ENCODE measurements around the gene CKAP4. TPM values are rescaled to one million over a fixed set of nuclear protein-coding genes. Genes with fewer than 3 reads are reported as not detected.
A peak's percentile ranks its signal among the peaks of the same experiment; 100 is the strongest.
"Not testable (repeated sequence)": the region's sequence is repeated elsewhere in the genome, so short reads cannot be mapped to it uniquely, and the experiment has no call there.

Gene CKAP4
- total RNA-seq, result 40.2 TPM
- long read RNA-seq, transcript CKAP4-201 (2 exons, 3,093 nt), result major isoform, 110 of 114 reads
- long read RNA-seq, partial matches to known transcripts, result 0 of 114 reads
- long read RNA-seq, other reads (novel, unspliced or antisense), result 4 of 114 reads

GRCh38 chr12:106247674-106248311 is at the start of gene CKAP4:
Gene CKAP4 (minus strand): TSS chr12:106248020. CDS start chr12:106247851, 169 bp downstream.
- peak; percentile 87 for ATAC-seq
- intact Hi-C loops (cut with DNase I), result loop anchor here (2.0 to 5.0 kb wide), 4 partner anchors 25 to 110 kb away; partner anchors contain the start of genes POLR3B and TCP11L2

GRCh38 chr12:106297075-106297474 is 49.3 kb upstream of the CKAP4 start:
- ATAC-seq (no peak), DNase-seq (ENCODE audit: missing footprints) (no peak)
- intact Hi-C loops (cut with DNase I), result no loop called here

More at GRCh38 chr12:106247674-106248311, at the start of gene CKAP4:
- peak; percentile 92 for DNase-seq (ENCODE audit: missing footprints)

- intact Hi-C loops (cut with DNase I), result no loop called here
- ATAC-seq, result peak; percentile 86
- no peak for DNase-seq (ENCODE audit: missing footprints)
These were observed 48.5 kb upstream of the CKAP4 start for GRCh38 chr12:106296179-106296877.

GRCh38 chr12:106292339-106292738 is 44.5 kb upstream of the CKAP4 start:
- DNase-seq (ENCODE audit: missing footprints) (no peak), ATAC-seq (no peak)
- intact Hi-C loops (cut with DNase I), result no loop called here

- intact Hi-C loops (cut with DNase I), result no loop called here
- DNase-seq (ENCODE audit: missing footprints) (no peak), ATAC-seq (no peak)
These were observed 43.5 kb upstream of the CKAP4 start for GRCh38 chr12:106291342-106291741.

GRCh38 chr12:106290666-106291065 is 42.8 kb upstream of the CKAP4 start:
- intact Hi-C loops (cut with DNase I), result no loop called here
- DNase-seq (ENCODE audit: missing footprints) (no peak), ATAC-seq (no peak)

- DNase-seq (ENCODE audit: missing footprints) (no peak), ATAC-seq (no peak)
- intact Hi-C loops (cut with DNase I), result no loop called here
These were observed 41.4 kb upstream of the CKAP4 start for GRCh38 chr12:106289196-106289681.

GRCh38 chr12:106288494-106289195 is 40.8 kb upstream of the CKAP4 start:
- DNase-seq (ENCODE audit: missing footprints), result no peak
- intact Hi-C loops (cut with DNase I), result no loop called here
- ATAC-seq, result no peak

- DNase-seq (ENCODE audit: missing footprints), result no peak
- intact Hi-C loops (cut with DNase I), result no loop called here
- no peak for ATAC-seq
These were observed 40.3 kb upstream of the CKAP4 start for GRCh38 chr12:106288101-106288493.

GRCh38 chr12:106287364-106287763 is 39.5 kb upstream of the CKAP4 start:
- no peak for ATAC-seq
- DNase-seq (ENCODE audit: missing footprints), result no peak
- intact Hi-C loops (cut with DNase I), result no loop called here

GRCh38 chr12:106286576-106287162 is 38.8 kb upstream of the CKAP4 start:
- intact Hi-C loops (cut with DNase I); DNase-seq (ENCODE audit: missing footprints); ATAC-seq: not testable (repeated sequence)

GRCh38 chr12:106285982-106286381 is 38.2 kb upstream of the CKAP4 start:
- intact Hi-C loops (cut with DNase I), result no loop called here
- DNase-seq (ENCODE audit: missing footprints) (no peak), ATAC-seq (no peak)

GRCh38 chr12:106284358-106285105 is 36.7 kb upstream of the CKAP4 start:
- intact Hi-C loops (cut with DNase I), result no loop called here
- ATAC-seq (peak; percentile 72), DNase-seq (ENCODE audit: missing footprints) (no peak)

GRCh38 chr12:106282457-106283097 is 34.8 kb upstream of the CKAP4 start:
- intact Hi-C loops (cut with DNase I), result loop anchor here (1.0 kb wide), 1 partner anchor 55 kb away; no protein-coding TSS in a partner anchor
- ATAC-seq (peak; percentile 47), DNase-seq (ENCODE audit: missing footprints) (peak; percentile 77)

GRCh38 chr12:106281804-106282203 is 34.0 kb upstream of the CKAP4 start:
- intact Hi-C loops (cut with DNase I), result loop anchor here (1.0 kb wide), 1 partner anchor 55 kb away; no protein-coding TSS in a partner anchor
- ATAC-seq, result no peak

GRCh38 chr12:106281056-106281782 is 33.4 kb upstream of the CKAP4 start:
- no peak for DNase-seq (ENCODE audit: missing footprints)
- ATAC-seq, result peak; percentile 38

More at GRCh38 chr12:106281804-106282203, 34.0 kb upstream of the CKAP4 start:
- DNase-seq (ENCODE audit: missing footprints), result no peak

GRCh38 chr12:106280106-106280505 is 32.3 kb upstream of the CKAP4 start:
- DNase-seq (ENCODE audit: missing footprints), result no peak
- intact Hi-C loops (cut with DNase I), result no loop called here
- ATAC-seq, result no peak

More at GRCh38 chr12:106281056-106281782, 33.4 kb upstream of the CKAP4 start:
- intact Hi-C loops (cut with DNase I), result no loop called here
